Gastrocnemius medialis (tissue), 4 donors: ENCODE measurements around the gene STARD7. TPM values are rescaled to one million over a fixed set of nuclear protein-coding genes. Genes with fewer than 3 reads are reported as not detected.
A peak's percentile ranks its signal among the peaks of the same experiment; 100 is the strongest.

Source experiments
- ATAC-seq, 2 donors: fragments of 150-250 bp; one replicate each; pipeline ENCODE4 v1.9.1; 2016
- DNase-seq, 2 donors: peaks; one replicate each; pipeline ENCODE4 v3.0.0-alpha.2; 2019
- H3K27ac ChIP-seq, 4 donors: fragments of 200-600 bp; sonication (generic); 1 replicate in 1 of 4; 2 replicates in 3 of 4; pipeline ENCODE4 v1.5.1; 2016 to 2018; ENCODE audit warnings: mild to moderate bottlenecking in 2 of 4, moderate library complexity in 1 of 4
- H3K27me3 ChIP-seq, 3 donors: fragments of 200-600 bp; sonication (generic) in 2 of 3; 1 replicate in 1 of 3; 2 replicates in 2 of 3; pipeline versions ENCODE4 v1.5.1 to v1.6.0; 2016 to 2019; ENCODE audit warnings: mild to moderate bottlenecking in 1 of 3, moderate library complexity in 1 of 3
- H3K36me3 ChIP-seq, 2 donors: fragments of 200-600 bp; sonication (generic) in 1 of 2; one replicate each; pipeline ENCODE4 v1.5.1; 2017 to 2018
- H3K4me1 ChIP-seq, 2 donors: fragments of 200-600 bp; sonication (generic) in 1 of 2; one replicate each; pipeline ENCODE4 v1.5.1; 2016 to 2017; ENCODE audit warnings: mild to moderate bottlenecking in 2 of 2
- H3K4me3 ChIP-seq, 4 donors: fragments of 200-600 bp; sonication (generic) in 3 of 4; 1 replicate in 1 of 4; 2 replicates in 3 of 4; pipeline ENCODE4 v1.5.1; 2016 to 2019; ENCODE audit warnings: mild to moderate bottlenecking in 2 of 4
- H3K9me3 ChIP-seq, 3 donors: fragments of 200-600 bp; sonication (generic) in 2 of 3; 1 replicate in 1 of 3; 2 replicates in 2 of 3; pipeline ENCODE4 v1.5.1; 2016 to 2019
- POLR2A ChIP-seq, 2 donors: fragments of 450-650 bp; IDR thresholded peaks; one replicate each; pipeline ENCODE4 v1.6.1; 2017; ENCODE audit warnings: antibody characterized with exemption in 2 of 2, mild to moderate bottlenecking in 2 of 2, moderate library complexity in 2 of 2
- in situ Hi-C, 4 donors: fragments of 200-750 bp; cut with MboI; loops; one replicate each; pipeline versions ENCODE4 v1.15.0 to v1.8.0; 2017; ENCODE audit warnings: low sequenced_read_pairs in 4 of 4
- intact Hi-C: fragments of 100-400 bp; cut with DNase I; formaldehyde crosslinking; loops from one replicate; pipeline ENCODE4 v1.15.1; 2023; ENCODE audit warnings: low total_unique reads
- total RNA-seq, 4 donors: library from RNA; depleted of rRNA; stranded (reverse); fragments of >200 nt; gene quantifications; one replicate each; pipeline versions ENCODE4 v1.1.0 to v1.2.3, GENCODE V29; 2016
- TF ChIP-seq, protein P1 (sequence below), 5 experiments: fragments of 450-650 bp in 3 of 5; fragments of 200-600 bp in 2 of 5; sonication (generic) in 2 of 5; IDR thresholded peaks in 4 of 5; conservative IDR thresholded peaks in 1 of 5; 1 replicate in 4 of 5; 2 replicates in 1 of 5; pipeline ENCODE4 v1.5.1; 2016 to 2019; ENCODE audit warnings: antibody characterized with exemption in 5 of 5, mild to moderate bottlenecking in 3 of 5, moderate library complexity in 3 of 5

The STARD7 gene
- total RNA-seq, 4 donors from 2014 or later, result 237 to 512 (median 313) TPM

GRCh38 chr2:96205888-96206287 lies 2.7 kb downstream of the STARD7 start:
- no peak for DNase-seq
- TF ChIP-seq POLR2A (IDR thresholded peaks at IDR 0.05), result peak in 1 of 2 donors; percentile 10
- TF ChIP-seq, protein P1, sequence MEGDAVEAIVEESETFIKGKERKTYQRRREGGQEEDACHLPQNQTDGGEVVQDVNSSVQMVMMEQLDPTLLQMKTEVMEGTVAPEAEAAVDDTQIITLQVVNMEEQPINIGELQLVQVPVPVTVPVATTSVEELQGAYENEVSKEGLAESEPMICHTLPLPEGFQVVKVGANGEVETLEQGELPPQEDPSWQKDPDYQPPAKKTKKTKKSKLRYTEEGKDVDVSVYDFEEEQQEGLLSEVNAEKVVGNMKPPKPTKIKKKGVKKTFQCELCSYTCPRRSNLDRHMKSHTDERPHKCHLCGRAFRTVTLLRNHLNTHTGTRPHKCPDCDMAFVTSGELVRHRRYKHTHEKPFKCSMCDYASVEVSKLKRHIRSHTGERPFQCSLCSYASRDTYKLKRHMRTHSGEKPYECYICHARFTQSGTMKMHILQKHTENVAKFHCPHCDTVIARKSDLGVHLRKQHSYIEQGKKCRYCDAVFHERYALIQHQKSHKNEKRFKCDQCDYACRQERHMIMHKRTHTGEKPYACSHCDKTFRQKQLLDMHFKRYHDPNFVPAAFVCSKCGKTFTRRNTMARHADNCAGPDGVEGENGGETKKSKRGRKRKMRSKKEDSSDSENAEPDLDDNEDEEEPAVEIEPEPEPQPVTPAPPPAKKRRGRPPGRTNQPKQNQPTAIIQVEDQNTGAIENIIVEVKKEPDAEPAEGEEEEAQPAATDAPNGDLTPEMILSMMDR (IDR thresholded peaks at IDR 0.05 in 4 of 5, conservative IDR thresholded peaks at IDR 0.05 in 1 of 5), result no peak
- intact Hi-C loops (loop anchor here (2.0 to 5.0 kb wide), 2 partner anchors 35 to 326 kb away; no protein-coding TSS in a partner anchor), in situ Hi-C loops (loop anchor here in 1 of 4 donors (10.0 kb wide), 1 partner anchor 49 kb away; no protein-coding TSS in a partner anchor)
- peak overlapping the region; percentile 90 to 99 (median 98) for H3K27ac ChIP-seq
- H3K27me3 ChIP-seq, result no peaks in the 10 kb centered on the region
- no peaks in the 10 kb centered on the region for H3K36me3 ChIP-seq
- peak overlapping the region; percentile 53 to 92 (median 72) for H3K4me3 ChIP-seq
- H3K9me3 ChIP-seq, result no peaks in the 10 kb centered on the region
- peaks cover 56 to 71% of the 10 kb centered on the region in 2 donors for H3K4me1 ChIP-seq
- ATAC-seq, result peak; percentile 37 to 41

DNA sequence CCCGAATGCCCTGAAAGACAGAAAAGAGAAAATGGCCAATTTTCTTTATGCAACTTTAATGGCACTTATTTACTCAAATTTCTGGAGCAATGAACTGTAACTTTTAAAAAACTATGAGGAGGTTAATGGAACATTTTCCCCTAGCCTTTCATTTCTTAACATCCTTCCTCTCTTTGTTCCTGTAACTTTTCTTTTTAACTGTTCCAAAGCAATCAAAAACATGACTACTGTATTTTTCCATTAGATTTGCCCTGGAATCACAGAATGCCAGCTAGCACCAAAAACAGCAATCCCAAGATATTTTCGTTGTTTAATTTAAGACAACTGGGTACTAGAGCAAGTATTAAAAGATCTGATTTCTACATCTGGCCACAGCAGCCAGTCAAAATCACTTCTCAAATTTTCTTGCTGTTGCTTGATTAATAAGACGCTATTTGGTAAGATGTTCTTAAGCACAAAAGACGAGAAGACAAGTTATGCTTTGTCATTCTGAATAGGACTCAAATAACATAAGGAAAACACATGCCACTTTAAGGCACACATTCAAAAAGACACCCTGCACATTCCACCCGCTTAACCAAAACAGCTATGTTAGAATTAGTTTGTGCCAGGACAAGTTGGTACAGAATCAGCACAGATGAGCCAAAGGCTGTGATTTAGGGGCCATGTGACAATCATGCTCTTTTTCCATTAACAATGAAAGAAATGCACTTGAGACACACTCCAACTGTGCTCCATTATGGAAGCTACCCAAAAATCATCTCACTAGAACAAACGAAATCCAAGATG lies 3.6 kb downstream of the STARD7 start:
- TF ChIP-seq, protein P1 (IDR thresholded peaks at IDR 0.05 in 4 of 5, conservative IDR thresholded peaks at IDR 0.05 in 1 of 5), result no peak
- TF ChIP-seq POLR2A (IDR thresholded peaks at IDR 0.05), result no peak
- Histone ChIP-seq H3K27me3 (no peaks in the 10 kb centered on the region), H3K36me3 (no peaks in the 10 kb centered on the region), H3K27ac (peak overlapping the region; percentile 90 to 99 (median 98)), H3K4me3 (peak overlapping the region; percentile 39 to 92 (median 72)), H3K9me3 (no peaks in the 10 kb centered on the region), H3K4me1 (peaks cover 65 to 74% of the 10 kb centered on the region in 2 donors)
- intact Hi-C loops (loop anchor here (1.0 to 5.0 kb wide), 2 partner anchors 55 to 327 kb away; no protein-coding TSS in a partner anchor), in situ Hi-C loops (loop anchor here in 3 of 4 donors (5.0 to 10.0 kb wide), 2 partner anchors 50 to 57 kb away; no protein-coding TSS in a partner anchor)
- DNase-seq (peak; percentile 63 to 67), ATAC-seq (peak; percentile 35 to 56)

DNA sequence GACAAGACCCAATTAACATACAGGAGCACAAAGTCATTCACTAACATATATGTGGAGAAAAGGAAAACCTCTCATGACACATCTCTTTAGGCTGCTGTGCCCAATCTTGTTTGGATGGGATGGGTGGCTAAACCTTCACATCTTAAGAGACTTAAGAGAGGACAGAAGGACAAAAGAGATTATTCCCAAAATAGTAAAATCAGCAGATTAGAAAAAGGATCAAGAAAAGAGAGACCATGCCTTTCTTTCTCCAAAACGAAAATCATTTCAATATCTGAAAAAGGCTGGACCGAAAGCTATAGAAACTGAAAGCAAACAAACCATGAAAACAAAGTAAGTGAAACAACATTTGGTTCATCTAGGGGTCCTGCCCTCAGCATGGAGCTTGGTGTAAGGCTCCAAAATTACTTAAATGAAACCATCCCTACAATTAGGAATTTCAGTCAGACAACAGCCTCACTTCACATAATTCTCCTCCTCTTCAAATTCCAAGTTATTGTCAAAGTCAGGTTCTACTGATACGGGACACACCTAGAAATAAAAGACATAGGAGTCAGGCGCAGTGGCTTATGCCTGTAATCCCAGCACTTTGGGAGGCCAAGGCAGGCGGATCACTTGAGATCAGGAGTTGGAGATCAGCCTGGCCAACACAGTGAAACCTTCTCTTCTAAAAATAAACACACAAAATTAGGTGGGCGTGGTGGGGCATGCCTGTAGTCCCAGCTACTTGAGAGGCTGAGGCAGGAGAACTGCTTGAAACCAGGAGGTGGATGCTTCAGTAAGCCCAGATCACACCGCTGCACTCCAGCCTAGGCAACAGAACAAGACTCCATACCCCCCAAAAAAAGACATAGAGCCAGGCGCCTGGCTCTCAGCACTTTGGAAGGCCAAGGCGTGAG lies 5.2 kb downstream of the STARD7 start:
- H3K27ac ChIP-seq, result peak overlapping the region; percentile 90 to 99 (median 98)
- DNase-seq (peak; percentile 29 to 65), ATAC-seq (no peak)
- peak overlapping the region; percentile 39 to 92 (median 72) for H3K4me3 ChIP-seq
- H3K9me3 ChIP-seq, result no peaks in the 10 kb centered on the region
- no peaks in the 10 kb centered on the region for H3K36me3 ChIP-seq
- TF ChIP-seq, protein P1 (IDR thresholded peaks at IDR 0.05 in 4 of 5, conservative IDR thresholded peaks at IDR 0.05 in 1 of 5), result no peak
- peak; percentile 21 to 50 for TF ChIP-seq POLR2A (IDR thresholded peaks at IDR 0.05)
- in situ Hi-C loops, result loop anchor here in 3 of 4 donors (5.0 to 10.0 kb wide), 2 partner anchors 51 to 59 kb away; no protein-coding TSS in a partner anchor
- peaks cover 72 to 82% of the 10 kb centered on the region in 2 donors for H3K4me1 ChIP-seq
- no peaks in the 10 kb centered on the region for H3K27me3 ChIP-seq
- intact Hi-C loops, result loop anchor here (1.0 kb wide), 1 partner anchor 57 kb away; no protein-coding TSS in a partner anchor

DNA sequence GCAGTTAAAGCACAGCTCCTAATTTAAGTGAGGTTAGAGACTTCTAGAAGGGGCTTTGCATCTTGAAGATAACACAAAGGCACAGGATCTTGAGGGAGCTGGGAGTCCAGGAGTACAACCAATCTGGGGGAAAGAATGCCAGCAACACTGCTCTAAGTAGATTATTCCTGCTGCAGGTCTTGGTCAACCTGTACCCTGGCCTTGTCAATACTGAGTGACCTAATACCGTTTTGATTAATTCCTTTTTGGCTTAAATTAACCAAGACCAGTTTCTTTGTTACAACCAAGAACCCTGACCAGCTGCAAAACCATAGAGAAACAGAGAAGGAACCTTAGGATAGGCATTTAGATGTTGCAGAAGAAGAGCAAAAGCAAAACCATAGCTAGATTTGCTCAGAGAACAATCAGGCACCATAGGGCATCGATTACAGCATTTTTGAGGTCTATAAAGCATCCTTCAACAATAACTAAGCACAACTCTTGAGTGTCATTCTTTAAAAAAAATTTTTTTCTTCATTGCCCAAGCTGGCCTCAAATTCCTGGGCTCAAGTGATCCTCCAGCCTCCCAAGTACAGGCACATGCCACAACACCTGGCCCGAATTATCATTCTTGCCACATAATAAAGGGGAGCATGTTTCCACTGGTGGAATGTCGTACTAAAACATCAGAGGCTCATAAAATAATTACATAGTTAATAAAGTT lies 6.3 kb downstream of the STARD7 start:
- in situ Hi-C loops, result loop anchor here in 3 of 4 donors (5.0 to 10.0 kb wide), 2 partner anchors 52 to 60 kb away; no protein-coding TSS in a partner anchor
- TF ChIP-seq POLR2A (IDR thresholded peaks at IDR 0.05), result no peak
- TF ChIP-seq, protein P1 (IDR thresholded peaks at IDR 0.05 in 4 of 5, conservative IDR thresholded peaks at IDR 0.05 in 1 of 5), result no peak
- Histone ChIP-seq H3K36me3 (no peaks in the 10 kb centered on the region), H3K4me1 (peaks cover 82 to 93% of the 10 kb centered on the region in 2 donors), H3K27me3 (no peaks in the 10 kb centered on the region), H3K27ac (peak overlapping the region; percentile 90 to 99 (median 98)), H3K4me3 (peak overlapping the region in 2 of 4 donors; percentile 6 to 58), H3K9me3 (no peaks in the 10 kb centered on the region)
- DNase-seq (no peak), ATAC-seq (no peak)
- intact Hi-C loops, result no loop called here
